IPS DF 6.9 (cell line): ENCODE measurements around the gene SELENOS.

ENCODE experiments used
- DNase-seq: peaks from one replicate; pipeline ENCODE4 v3.0.0-alpha.2; 2013; ENCODE audit warnings: low read depth, low spot score
- H3K27ac ChIP-seq: one replicate; pipeline ENCODE4 v1.5.1; 2013; ENCODE audit warnings: low read length, control low read depth
- H3K27me3 ChIP-seq: 2 replicates; pipeline ENCODE4 v1.6.1; 2013; ENCODE audit warnings: mild to moderate bottlenecking, low read length; ENCODE audit not compliant: control insufficient read depth, insufficient read depth
- H3K36me3 ChIP-seq: 2 replicates; pipeline ENCODE4 v1.6.1; 2013; ENCODE audit warnings: low read length; ENCODE audit not compliant: control insufficient read depth, insufficient read depth
- H3K4me1 ChIP-seq: 2 replicates; pipeline ENCODE4 v1.6.1; 2013; ENCODE audit warnings: low read length; ENCODE audit not compliant: control insufficient read depth, insufficient read depth
- H3K4me3 ChIP-seq: 2 replicates; pipeline ENCODE4 v1.5.1; 2013; ENCODE audit warnings: mild to moderate bottlenecking, low read length
- H3K9me3 ChIP-seq: 2 replicates; pipeline ENCODE4 v1.6.1; 2013; ENCODE audit warnings: low read length, inconsistent platforms; ENCODE audit not compliant: control insufficient read depth, insufficient read depth
- WGBS: extraction: QIAGEN DNeasy Blood & Tissue Kit; methylation state at CpG from one replicate; pipeline ENCODE4 v1.1.7; 2013; ENCODE audit warnings: mixed read lengths, missing lambda C conversion rate; ENCODE audit not compliant: insufficient read length, insufficient coverage; 5-methylcytosine and 5-hydroxymethylcytosine counted together

Gene SELENOS

GRCh38 chr15:101318839-101319238 is 41.6 kb upstream of the SELENOS start:
- no peaks in the 10 kb centered on the region for H3K36me3 ChIP-seq
- no peaks in the 10 kb centered on the region for H3K4me1 ChIP-seq
- no peak overlapping the region for H3K4me3 ChIP-seq
- no peaks in the 10 kb centered on the region for H3K27me3 ChIP-seq
- no peaks in the 10 kb centered on the region for H3K9me3 ChIP-seq
- no CpG with 5 or more reads among the region's 7 CpGs for WGBS
- no peak overlapping the region for H3K27ac ChIP-seq
- no peak for DNase-seq

GRCh38 chr15:101318147-101318819 is 41.0 kb upstream of the SELENOS start:
- H3K4me3 ChIP-seq: no peak overlapping the region
- no peaks in the 10 kb centered on the region for H3K27me3 ChIP-seq
- no peak overlapping the region for H3K27ac ChIP-seq
- no peaks in the 10 kb centered on the region for H3K4me1 ChIP-seq
- no peaks in the 10 kb centered on the region for H3K36me3 ChIP-seq
- no CpG with 5 or more reads among the region's 20 CpGs for WGBS
- no peak for DNase-seq
- H3K9me3 ChIP-seq: no peaks in the 10 kb centered on the region

GRCh38 chr15:101317336-101317872 is 40.1 kb upstream of the SELENOS start:
- Histone ChIP-seq H3K4me3 (no peak overlapping the region), H3K4me1 (no peaks in the 10 kb centered on the region), H3K27ac (no peak overlapping the region), H3K9me3 (no peaks in the 10 kb centered on the region), H3K36me3 (no peaks in the 10 kb centered on the region), H3K27me3 (no peaks in the 10 kb centered on the region)
- WGBS: no CpG with 5 or more reads among the region's 6 CpGs
- DNase-seq: no peak

GRCh38 chr15:101316529-101316928 is 39.2 kb upstream of the SELENOS start:
- no peak overlapping the region for H3K4me3 ChIP-seq
- WGBS: no CpG with 5 or more reads among the region's 5 CpGs

GRCh38 chr15:101315736-101316135 is 38.5 kb upstream of the SELENOS start:
- Histone ChIP-seq H3K4me1 (no peaks in the 10 kb centered on the region), H3K36me3 (no peaks in the 10 kb centered on the region), H3K27me3 (no peaks in the 10 kb centered on the region), H3K9me3 (no peaks in the 10 kb centered on the region), H3K4me3 (no peak overlapping the region), H3K27ac (no peak overlapping the region)
- no peak for DNase-seq
- no CpG with 5 or more reads among the region's 10 CpGs for WGBS

More at GRCh38 chr15:101316529-101316928, 39.2 kb upstream of the SELENOS start:
- no peaks in the 10 kb centered on the region for H3K9me3 ChIP-seq
- H3K27ac ChIP-seq: no peak overlapping the region
- H3K4me1 ChIP-seq: no peaks in the 10 kb centered on the region
- H3K36me3 ChIP-seq: no peaks in the 10 kb centered on the region
- H3K27me3 ChIP-seq: no peaks in the 10 kb centered on the region
- DNase-seq: no peak

- H3K27me3 ChIP-seq: no peaks in the 10 kb centered on the region
- H3K9me3 ChIP-seq: no peaks in the 10 kb centered on the region
- H3K4me1 ChIP-seq: no peaks in the 10 kb centered on the region
- H3K4me3 ChIP-seq: no peak overlapping the region
- no CpG with 5 or more reads among the region's 19 CpGs for WGBS
- H3K36me3 ChIP-seq: no peaks in the 10 kb centered on the region
- H3K27ac ChIP-seq: no peak overlapping the region
- no peak for DNase-seq
These were observed 37.2 kb upstream of the SELENOS start for GRCh38 chr15:101314336-101315125.

- no CpG with 5 or more reads among the region's 21 CpGs for WGBS
- DNase-seq: no peak
- Histone ChIP-seq H3K36me3 (no peaks in the 10 kb centered on the region), H3K27ac (no peak overlapping the region), H3K4me1 (no peaks in the 10 kb centered on the region), H3K9me3 (no peaks in the 10 kb centered on the region), H3K4me3 (no peak overlapping the region), H3K27me3 (no peaks in the 10 kb centered on the region)
These were observed 35.9 kb upstream of the SELENOS start for GRCh38 chr15:101313041-101313761.

GRCh38 chr15:101310508-101310907 is 33.2 kb upstream of the SELENOS start:
- Histone ChIP-seq H3K4me1 (no peaks in the 10 kb centered on the region; the same call in 1 of the 2 replicates), H3K9me3 (no peaks in the 10 kb centered on the region), H3K36me3 (no peaks in the 10 kb centered on the region; the same call in 1 of the 2 replicates), H3K27me3 (no peaks in the 10 kb centered on the region), H3K27ac (no peak overlapping the region), H3K4me3 (no peak overlapping the region)
- WGBS: no CpG with 5 or more reads among the region's 7 CpGs
- no peak for DNase-seq

GRCh38 chr15:101310161-101310480 is 32.8 kb upstream of the SELENOS start:
- Histone ChIP-seq H3K27ac (no peak overlapping the region), H3K9me3 (no peaks in the 10 kb centered on the region), H3K4me3 (no peak overlapping the region), H3K27me3 (no peaks in the 10 kb centered on the region), H3K4me1 (no peaks in the 10 kb centered on the region; the same call in 1 of the 2 replicates), H3K36me3 (no peaks in the 10 kb centered on the region; the same call in 1 of the 2 replicates)
- WGBS: no CpG with 5 or more reads among the region's 7 CpGs
- DNase-seq: no peak

- Histone ChIP-seq H3K27ac (no peak overlapping the region), H3K27me3 (no peaks in the 10 kb centered on the region), H3K4me1 (no peaks in the 10 kb centered on the region; the same call in 1 of the 2 replicates), H3K9me3 (no peaks in the 10 kb centered on the region), H3K36me3 (no peaks in the 10 kb centered on the region; the same call in 1 of the 2 replicates), H3K4me3 (no peak overlapping the region)
- no peak for DNase-seq
- no CpG with 5 or more reads among the region's 26 CpGs for WGBS
These were observed 32.3 kb upstream of the SELENOS start for GRCh38 chr15:101309436-101310160.
